Osteoblast (primary cell): Measurements from ENCODE around the gene CRPPA. TPM values are rescaled to one million over a fixed set of nuclear protein-coding genes. Genes with fewer than 3 reads are reported as not detected.

Experiments used
- DNase-seq: peaks from one replicate; pipeline ENCODE4 v3.0.0; 2011; ENCODE audit warnings: low spot score, mixed read lengths; ENCODE audit not compliant: insufficient read length; ENCODE audit errors: missing footprints
- H2AFZ ChIP-seq: 2 replicates; pipeline ENCODE4 v1.6.0; 2011; ENCODE audit warnings: mild to moderate bottlenecking, low read length
- H3K27ac ChIP-seq: 2 replicates; pipeline ENCODE4 v1.5.1; 2011; ENCODE audit warnings: mild to moderate bottlenecking, low read depth, low read length, moderate library complexity
- H3K27me3 ChIP-seq: 2 replicates; pipeline ENCODE4 v1.6.0; 2012; ENCODE audit warnings: mild to moderate bottlenecking, control low read depth, inconsistent platforms, low read length, moderate library complexity; ENCODE audit not compliant: insufficient read depth
- H3K36me3 ChIP-seq: 2 replicates; pipeline ENCODE4 v1.5.1; 2011; ENCODE audit warnings: mild to moderate bottlenecking, low read length, control low read depth, moderate library complexity; ENCODE audit not compliant: insufficient read depth
- H3K4me1 ChIP-seq: 2 replicates; pipeline ENCODE4 v1.5.1; 2011; ENCODE audit warnings: mild to moderate bottlenecking, low read length, control low read depth, moderate library complexity; ENCODE audit not compliant: insufficient read depth
- H3K4me2 ChIP-seq: 2 replicates; pipeline ENCODE4 v1.6.0; 2011; ENCODE audit warnings: mild to moderate bottlenecking, low read length; ENCODE audit not compliant: insufficient read depth
- H3K4me3 ChIP-seq: fragments of 200-600 bp; sonication (generic); 3 replicates; pipeline ENCODE4 v1.5.1; 2012; ENCODE audit warnings: mild to moderate bottlenecking, low read length, inconsistent platforms; ENCODE audit not compliant: insufficient read depth
- H3K79me2 ChIP-seq: 2 replicates; pipeline ENCODE4 v1.6.0; 2012; ENCODE audit warnings: mild to moderate bottlenecking, low read length, control low read depth, inconsistent platforms; ENCODE audit not compliant: insufficient read depth
- H3K9me3 ChIP-seq: 2 replicates; pipeline ENCODE4 v1.5.1; 2011; ENCODE audit warnings: low read depth, low read length, control low read depth
- H4K20me1 ChIP-seq: 2 replicates; pipeline ENCODE4 v1.6.0; 2012; ENCODE audit warnings: mild to moderate bottlenecking, low read length, control low read depth; ENCODE audit not compliant: insufficient read depth
- CTCF ChIP-seq: IDR thresholded peaks from 2 replicates; pipeline ENCODE4 v1.5.1; 2011; ENCODE audit warnings: mild to moderate bottlenecking, low read depth, low read length, moderate library complexity; ENCODE audit errors: extremely low read depth
- total RNA-seq: library from RNA; depleted of rRNA; stranded (reverse); fragments of >200 nt; gene quantifications from 2 replicates; pipeline ENCODE4 v1.2.3, GENCODE V29; 2012

The CRPPA gene
- total RNA-seq, 1 donor, result 3.3 TPM

- Histone ChIP-seq H3K4me3 (peak overlapping the region; percentile 73), H3K9me3 (no peaks in the 10 kb centered on the region), H3K27me3 (no peaks in the 10 kb centered on the region), H3K4me2 (peak overlapping the region; percentile 97), H3K36me3 (no peaks in the 10 kb centered on the region), H3K27ac (peak overlapping the region; percentile 82), H3K4me1 (peaks cover 37% of the 10 kb centered on the region), H4K20me1 (no peaks in the 10 kb centered on the region), H3K79me2 (peaks cover 7% of the 10 kb centered on the region), H2AFZ (peak overlapping the region; percentile 95)
- no peak for TF ChIP-seq CTCF
- no peak for DNase-seq
Measured at GRCh38 chr7:16420329-16420648, 1.0 kb downstream of the CRPPA start.

- peak overlapping the region; percentile 82 for H3K27ac ChIP-seq
Measured at GRCh38 chr7:16419859-16420258, 1.5 kb downstream of the CRPPA start.

GRCh38 chr7:16419126-16419525 lies 2.2 kb downstream of the CRPPA start:
- H4K20me1 ChIP-seq, result no peaks in the 10 kb centered on the region
- no peaks in the 10 kb centered on the region for H3K27me3 ChIP-seq
- H3K79me2 ChIP-seq, result peaks cover 7% of the 10 kb centered on the region
- no peaks in the 10 kb centered on the region for H3K36me3 ChIP-seq
- H3K4me1 ChIP-seq, result peaks cover 37% of the 10 kb centered on the region
- H3K27ac ChIP-seq, result no peak overlapping the region
- no peaks in the 10 kb centered on the region for H3K9me3 ChIP-seq
- H2AFZ ChIP-seq, result no peak overlapping the region
- no peak for TF ChIP-seq CTCF
- H3K4me3 ChIP-seq, result no peak overlapping the region
- no peak overlapping the region for H3K4me2 ChIP-seq
- no peak for DNase-seq

More at GRCh38 chr7:16419859-16420258, 1.5 kb downstream of the CRPPA start:
- no peaks in the 10 kb centered on the region for H4K20me1 ChIP-seq
- H2AFZ ChIP-seq, result peak overlapping the region; percentile 95
- peak overlapping the region; percentile 97 for H3K4me2 ChIP-seq
- DNase-seq, result no peak
- H3K79me2 ChIP-seq, result peaks cover 7% of the 10 kb centered on the region
- H3K27me3 ChIP-seq, result no peaks in the 10 kb centered on the region
- TF ChIP-seq CTCF, result no peak
- peaks cover 37% of the 10 kb centered on the region for H3K4me1 ChIP-seq
- no peaks in the 10 kb centered on the region for H3K9me3 ChIP-seq
- peak overlapping the region; percentile 73 for H3K4me3 ChIP-seq
- H3K36me3 ChIP-seq, result no peaks in the 10 kb centered on the region

- H3K27ac ChIP-seq, result no peak overlapping the region
- no peak for DNase-seq
- H3K36me3 ChIP-seq, result no peaks in the 10 kb centered on the region
- H3K4me1 ChIP-seq, result peaks cover 37% of the 10 kb centered on the region
- H3K79me2 ChIP-seq, result peaks cover 7% of the 10 kb centered on the region
- no peak overlapping the region for H2AFZ ChIP-seq
- no peaks in the 10 kb centered on the region for H3K27me3 ChIP-seq
- no peak overlapping the region for H3K4me3 ChIP-seq
- no peak for TF ChIP-seq CTCF
- H3K9me3 ChIP-seq, result no peaks in the 10 kb centered on the region
- no peak overlapping the region for H3K4me2 ChIP-seq
- H4K20me1 ChIP-seq, result no peaks in the 10 kb centered on the region
Measured at GRCh38 chr7:16417906-16418305, 3.4 kb downstream of the CRPPA start.
